Activated CD8-positive, alpha-beta memory T cell treated with anti-CD3 and anti-CD28 coated beads, Interleukin-2, amount 50 U/mL, for 24 hours (primary cell): ENCODE measurements around the gene NBAS.
"Not testable (repeated sequence)": the region's sequence is repeated elsewhere in the genome, so short reads cannot be mapped to it uniquely, and the experiment has no call there.

Experiments used
- DNase-seq: peaks from one replicate; pipeline ENCODE4 v3.0.0-alpha.2; 2020; ENCODE audit errors: extremely low read depth

Gene NBAS

GRCh38 chr2:15559379-15560139 is 1.6 kb downstream of the NBAS start:
- no peak for DNase-seq

DNA sequence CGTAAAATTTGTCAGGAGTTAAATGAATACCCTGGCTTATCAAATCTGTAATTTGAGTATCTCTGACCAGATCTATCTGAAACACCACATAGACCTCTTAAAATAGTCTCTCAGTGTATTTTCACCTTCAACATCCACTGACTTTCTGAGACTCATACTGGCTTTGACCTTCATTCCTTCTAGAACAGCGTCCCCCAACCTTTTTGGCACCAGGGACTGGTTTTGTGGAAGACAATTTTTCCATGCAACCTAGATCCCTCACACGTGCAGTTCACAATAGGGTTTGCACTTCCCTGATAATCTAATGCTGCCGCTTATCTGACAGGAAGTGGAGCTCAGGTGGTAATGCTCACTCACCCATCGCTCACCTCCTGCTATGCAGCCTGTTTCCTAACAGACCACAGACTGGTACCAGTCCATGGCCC is 3.2 kb downstream of the NBAS start:
- no peak for DNase-seq

DNA sequence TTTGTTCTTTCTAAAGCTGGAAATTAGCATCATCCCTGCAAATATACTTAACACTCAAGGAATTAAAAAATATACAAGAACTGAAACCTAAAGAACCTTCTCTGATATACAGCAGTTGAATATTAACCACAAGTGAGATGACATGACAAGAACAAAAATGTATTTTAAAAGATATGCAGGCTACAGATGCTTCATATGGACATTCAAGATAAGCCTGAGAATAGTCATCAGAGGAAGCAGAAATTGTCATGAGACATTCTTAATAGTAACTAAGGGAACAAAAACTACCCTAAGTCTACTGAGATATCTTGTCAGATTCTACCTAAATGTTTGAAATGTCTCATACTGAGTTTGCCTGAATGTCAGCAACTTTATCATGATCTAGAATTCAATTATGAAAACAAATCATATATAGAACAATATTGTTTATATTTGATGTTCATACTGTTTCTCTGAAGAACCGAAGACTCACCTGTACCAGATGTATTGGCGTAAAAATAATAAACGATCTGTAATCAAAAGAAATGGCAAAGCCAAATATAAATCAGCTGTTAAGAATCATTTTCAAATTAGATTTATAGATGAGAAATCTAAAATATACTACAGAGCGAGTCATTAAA is 4.7 kb downstream of the NBAS start:
- no peak for DNase-seq

DNA sequence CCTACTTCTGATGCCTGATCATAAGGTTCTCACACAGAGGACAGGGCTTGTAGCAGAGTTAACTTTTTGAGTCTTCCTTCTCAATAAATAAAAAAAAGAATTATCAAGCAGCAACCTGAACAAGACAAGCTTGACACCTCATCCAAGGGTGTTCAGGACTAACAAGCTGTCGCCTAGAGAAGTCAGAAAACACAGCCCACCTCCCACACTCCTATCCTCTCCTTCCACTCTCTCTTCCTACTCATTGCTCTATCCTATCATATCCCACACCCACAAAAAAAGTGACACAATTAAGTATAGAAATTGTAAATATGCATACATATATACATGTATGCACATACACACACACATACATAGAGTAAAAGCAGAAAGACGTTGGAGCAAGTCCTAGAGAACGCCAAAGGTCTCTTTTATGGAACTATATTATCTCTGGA is 5.4 kb downstream of the NBAS start:
- DNase-seq, result no peak

DNA sequence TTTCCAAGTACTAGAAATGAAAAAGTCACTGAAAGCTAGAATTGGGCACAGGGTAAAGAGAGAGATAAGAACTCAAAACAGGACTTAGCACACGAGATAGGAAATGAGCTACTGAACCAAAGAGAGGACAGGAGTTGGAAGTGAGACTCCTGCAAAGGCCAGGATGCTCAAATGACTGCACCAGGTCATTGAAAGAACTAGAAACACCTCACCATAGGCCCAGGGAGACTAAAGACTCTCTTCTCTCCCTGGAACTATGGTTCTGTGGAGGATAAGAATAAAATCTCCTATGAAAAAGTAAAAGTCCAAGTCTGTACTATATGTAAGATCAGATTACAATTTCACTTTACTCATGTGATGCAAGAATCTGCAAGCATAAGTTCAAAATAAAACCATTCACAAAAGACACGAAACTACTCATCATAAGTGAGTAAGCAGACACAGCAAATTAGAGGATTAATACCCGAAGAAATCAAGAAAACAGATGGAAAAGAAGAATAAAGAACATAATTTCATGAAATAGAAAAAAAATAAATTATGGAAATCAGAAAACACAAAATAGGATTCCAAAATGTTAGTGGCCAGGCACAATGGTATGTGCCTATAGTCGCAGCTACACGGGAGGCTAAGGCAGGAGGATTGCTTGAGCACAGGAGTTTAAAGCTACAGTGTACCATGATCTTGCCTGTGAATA is 6.5 kb downstream of the NBAS start:
- no peak for DNase-seq

GRCh38 chr2:15553951-15554350 is 7.2 kb downstream of the NBAS start:
- DNase-seq, result no peak

DNA sequence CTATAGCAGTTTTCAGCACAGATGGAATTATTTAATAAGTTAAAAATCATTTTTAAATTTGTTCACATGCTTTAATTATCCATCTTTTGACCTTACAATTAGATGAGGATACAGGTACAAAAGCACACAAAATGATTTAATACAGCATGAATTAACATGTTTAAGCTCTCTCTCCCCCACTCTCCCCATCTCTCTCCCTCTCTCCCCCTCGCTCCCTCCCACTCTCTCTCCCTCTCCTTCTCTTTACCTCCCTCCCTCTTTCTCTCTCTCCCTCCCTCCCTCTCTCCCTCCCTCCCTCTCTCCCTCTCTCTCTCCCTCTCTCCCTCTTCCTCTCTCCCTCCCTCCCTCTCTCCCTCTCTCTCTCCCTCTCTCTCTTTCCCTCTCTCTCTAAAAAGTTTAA is 7.6 kb downstream of the NBAS start:
- DNase-seq, result no peak

DNA sequence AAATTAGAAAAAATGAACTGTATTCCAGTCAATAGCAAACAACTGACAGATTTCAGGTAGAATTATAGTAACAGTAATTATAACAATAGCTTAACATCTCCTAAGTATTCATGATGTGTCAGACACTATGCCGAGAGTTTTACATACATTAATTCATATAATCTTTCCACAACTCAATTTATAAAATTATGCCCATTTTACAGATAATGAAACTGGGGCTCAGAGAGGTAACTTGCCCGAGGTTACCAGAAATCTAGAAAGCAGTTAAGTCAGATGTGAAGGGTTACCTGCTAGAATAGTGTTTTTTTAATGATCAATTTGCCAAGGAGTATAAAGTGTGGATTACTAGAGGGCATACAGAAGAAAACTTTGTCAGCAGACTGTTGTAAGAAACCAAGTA is 12.2 kb downstream of the NBAS start:
- DNase-seq, result no peak

DNA sequence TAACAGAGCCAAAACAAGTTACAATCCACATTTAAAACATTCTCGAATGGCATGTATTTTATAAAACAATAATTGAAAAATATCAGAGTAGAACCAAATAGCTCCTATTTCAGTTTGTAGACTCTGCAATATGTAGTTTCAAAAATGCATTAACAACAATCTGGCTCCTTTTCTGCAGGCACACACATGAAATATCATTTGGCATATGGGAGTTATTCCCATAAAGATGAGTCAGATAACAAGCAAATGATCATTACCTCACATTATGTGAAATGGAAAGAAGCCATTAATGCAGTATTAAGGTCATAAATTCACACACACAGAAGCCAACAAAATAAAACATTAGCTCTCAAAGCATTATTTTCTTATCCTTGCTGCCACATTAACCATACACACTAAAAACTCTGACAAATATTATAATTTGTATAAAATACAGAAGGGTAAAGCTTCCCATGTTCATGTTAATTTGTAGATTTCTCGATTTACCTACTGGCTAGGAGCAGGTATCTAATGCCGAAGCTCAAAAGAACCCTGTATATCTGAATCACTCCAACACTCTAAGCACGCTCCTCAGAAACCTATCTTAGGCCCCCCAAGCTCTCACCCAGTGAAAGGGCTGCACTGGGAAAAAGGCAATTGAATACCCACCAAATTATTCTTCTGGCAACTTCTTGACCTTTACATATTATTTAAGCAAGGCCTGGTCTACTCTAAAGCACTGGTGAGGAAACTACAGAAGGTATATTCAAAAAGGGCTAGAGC is 13.8 kb downstream of the NBAS start:
- no peak for DNase-seq

- DNase-seq, result no peak
These were observed 14.6 kb downstream of the NBAS start for GRCh38 chr2:15546297-15547098.

GRCh38 chr2:15544227-15544626 is 16.9 kb downstream of the NBAS start:
- no peak for DNase-seq

DNA sequence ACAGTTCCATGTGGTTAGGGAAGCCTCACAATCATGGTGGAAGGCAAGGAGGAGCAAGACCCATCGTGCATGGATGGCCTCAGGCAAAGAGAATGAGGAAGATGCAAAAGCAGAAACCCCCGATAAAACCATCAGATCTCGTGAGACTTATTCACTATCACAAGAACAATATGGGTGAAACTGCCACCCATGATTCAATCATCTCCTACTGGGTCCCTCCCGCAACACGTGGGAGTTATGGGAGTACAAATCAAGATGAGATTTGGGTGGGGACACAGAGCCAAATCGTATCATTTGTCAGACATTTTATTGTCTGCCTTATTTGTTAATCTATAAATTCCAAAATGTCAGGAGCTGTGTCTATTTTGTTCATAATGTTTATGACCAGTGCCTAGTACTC is 17.6 kb downstream of the NBAS start:
- DNase-seq, result no peak

GRCh38 chr2:15543053-15543452 is 18.1 kb downstream of the NBAS start:
- DNase-seq, result no peak

DNA sequence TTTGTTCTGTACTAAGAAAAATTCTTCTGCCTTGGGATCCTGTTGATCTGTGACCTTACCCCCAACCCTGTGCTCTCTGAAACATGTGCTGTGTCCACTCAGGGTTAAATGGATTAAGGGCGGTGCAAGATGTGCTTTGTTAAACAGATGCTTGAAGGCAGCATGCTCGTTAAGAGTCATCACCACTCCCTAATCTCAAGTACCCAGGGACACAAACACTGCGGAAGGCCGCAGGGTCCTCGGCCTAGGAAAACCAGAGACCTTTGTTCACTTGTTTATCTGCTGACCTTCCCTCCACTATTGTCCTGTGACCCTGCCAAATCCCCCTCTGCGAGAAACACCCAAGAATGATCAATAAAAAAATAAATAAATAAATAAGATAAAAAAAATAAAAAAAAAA is 18.9 kb downstream of the NBAS start:
- DNase-seq, result not testable (repeated sequence)

DNA sequence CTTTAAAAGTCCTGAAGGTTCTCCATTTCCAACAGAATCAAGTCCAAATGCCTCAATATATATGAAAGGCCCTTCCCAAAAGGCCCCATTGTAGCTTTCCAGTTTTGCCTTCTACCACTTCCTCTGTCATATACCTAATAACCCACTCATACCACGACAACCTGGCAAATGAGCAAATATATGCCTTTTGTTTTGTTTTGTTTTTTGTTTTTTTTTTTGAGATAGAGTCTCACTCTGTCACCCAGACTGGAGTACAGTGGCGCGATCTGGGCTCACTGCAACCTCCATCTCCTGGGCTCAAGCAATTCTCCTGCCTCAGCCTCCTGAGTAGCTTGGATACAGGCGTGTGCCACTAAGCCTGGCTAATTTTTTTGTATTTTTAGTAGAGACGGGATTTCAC is 20.6 kb downstream of the NBAS start:
- DNase-seq, result not testable (repeated sequence)

GRCh38 chr2:15539999-15540398 is 21.1 kb downstream of the NBAS start:
- no peak for DNase-seq

- no peak for DNase-seq
These were observed 22.3 kb downstream of the NBAS start for GRCh38 chr2:15538792-15539191.

GRCh38 chr2:15533860-15534480 is 27.2 kb downstream of the NBAS start:
- DNase-seq, result no peak

- no peak for DNase-seq
These were observed 28.1 kb downstream of the NBAS start for GRCh38 chr2:15532996-15533395.

DNA sequence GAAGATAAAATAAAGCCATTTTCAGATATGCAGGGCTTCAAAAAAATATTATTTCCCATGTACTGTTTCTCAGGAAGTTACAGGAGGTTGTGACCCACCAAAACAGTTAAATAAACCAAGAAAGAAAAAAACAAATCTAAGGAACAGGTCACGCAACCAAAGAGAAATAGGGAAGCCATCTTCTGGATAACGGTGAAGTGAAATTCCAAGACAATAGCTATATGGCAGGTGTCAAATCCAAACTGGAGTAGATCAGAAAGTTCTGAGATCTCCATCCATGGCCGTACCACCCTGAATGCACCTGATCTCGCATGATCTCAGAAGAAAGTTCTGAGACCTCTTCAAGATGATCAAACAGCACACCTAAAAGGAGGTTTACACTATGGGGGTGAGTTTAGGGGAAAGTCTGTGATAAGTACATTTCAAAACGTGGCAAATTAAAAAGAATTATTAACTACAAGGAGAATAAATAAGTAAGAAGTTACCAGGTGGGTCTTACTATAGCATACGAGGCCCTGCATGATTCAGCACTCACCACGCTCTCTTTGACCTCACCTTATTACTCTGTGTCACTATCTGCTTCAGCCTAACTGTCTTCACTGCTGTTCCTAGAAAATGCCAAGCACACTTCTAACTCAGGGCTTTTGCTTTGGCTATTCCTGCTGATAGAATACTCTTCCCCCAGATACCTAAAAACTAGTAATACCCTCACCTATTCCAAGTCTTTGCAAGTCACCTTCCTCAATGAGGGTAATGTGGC is 29.9 kb downstream of the NBAS start:
- no peak for DNase-seq
